Stromal cell of bone marrow (primary cell): ENCODE measurements around the gene TLL2.

Experiments
- DNase-seq: peaks from one replicate; pipeline ENCODE4 v3.0.0-alpha.2; 2012; ENCODE audit warnings: low read depth

The TLL2 gene

GRCh38 chr10:96507044-96507443, 6.7 kb downstream of the TLL2 start:
- DNase-seq, result no peak

DNA sequence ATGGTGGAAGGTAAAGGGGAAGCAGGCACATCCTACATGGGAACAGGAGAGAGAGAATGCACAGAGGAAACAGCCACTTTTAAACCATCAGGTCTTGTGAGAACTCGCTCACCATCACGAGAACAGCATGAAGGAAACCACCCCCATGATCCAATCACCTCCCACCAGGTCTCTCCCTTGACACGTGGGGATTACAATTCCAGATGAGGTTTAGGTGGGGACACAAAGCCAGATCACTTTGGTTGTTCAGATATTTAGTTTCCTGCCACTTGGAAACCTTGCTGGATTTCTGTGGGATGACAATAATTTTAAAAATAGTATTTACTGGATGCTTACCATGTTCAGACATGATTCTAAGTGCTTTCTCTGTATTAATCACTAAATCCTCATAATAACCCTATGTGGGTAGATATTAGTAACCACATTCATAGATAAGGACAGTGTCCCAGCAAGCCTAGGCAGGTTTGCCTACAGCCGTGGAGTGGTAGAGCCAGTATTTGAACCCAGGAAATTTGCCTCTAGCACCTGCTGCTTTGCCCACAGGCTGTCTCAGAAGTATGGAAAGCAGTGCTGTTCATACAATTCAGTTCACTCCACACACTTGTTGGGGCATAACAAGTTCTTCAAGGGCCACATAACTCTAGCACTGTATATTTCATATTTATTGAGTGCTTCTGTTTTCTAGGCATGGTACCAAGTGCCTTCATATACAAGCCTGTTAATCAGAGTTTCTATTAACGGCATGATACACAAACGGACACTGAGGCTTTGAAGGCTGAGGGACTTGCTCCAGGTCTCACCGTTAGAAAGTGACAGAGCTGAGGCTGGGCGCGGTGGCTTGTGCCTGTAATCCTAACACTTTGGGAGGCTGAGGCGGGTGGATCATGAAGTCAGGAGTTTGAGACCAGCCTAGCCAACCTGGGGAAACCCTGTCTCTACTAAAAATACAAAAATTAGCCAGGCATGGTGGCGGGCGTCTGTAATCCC, 8.3 kb downstream of the TLL2 start:
- DNase-seq, result no peak

DNA sequence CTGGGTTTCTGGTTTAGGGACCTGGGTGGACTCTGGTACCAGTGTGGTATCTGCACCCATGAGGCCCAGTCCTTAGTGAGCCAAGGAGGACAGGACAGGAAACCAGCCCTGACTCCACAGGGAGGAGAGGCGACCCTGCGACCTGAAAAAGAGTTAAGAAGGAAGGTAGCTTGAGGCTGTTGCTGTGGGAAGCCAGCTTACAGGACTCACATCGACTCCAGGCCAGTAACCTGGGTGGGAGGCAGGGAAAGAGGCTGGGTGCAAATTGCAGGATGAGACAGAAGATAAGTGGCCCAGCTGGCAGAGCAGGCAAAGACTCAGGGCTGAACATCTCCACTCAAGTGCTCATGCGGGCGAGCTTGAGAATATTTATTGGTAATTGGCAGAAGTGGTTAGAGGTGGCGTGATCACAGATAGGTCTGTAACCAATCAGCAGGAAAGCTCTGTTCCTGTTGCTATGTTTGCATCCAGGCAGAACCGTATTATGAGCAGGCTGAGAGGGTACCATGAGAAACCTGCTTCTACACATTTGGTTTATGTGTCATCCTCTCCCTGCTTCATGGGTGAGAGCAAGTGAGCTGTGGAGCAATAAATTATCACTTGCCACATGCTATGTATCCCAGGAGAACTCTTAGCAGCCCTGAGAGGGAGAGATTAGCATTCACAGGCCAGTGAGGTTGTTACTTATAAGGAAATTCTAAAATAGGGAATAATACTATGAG, 11.0 kb downstream of the TLL2 start:
- DNase-seq, result no peak

GRCh38 chr10:96501985-96502384, 11.7 kb downstream of the TLL2 start:
- DNase-seq, result no peak

DNA sequence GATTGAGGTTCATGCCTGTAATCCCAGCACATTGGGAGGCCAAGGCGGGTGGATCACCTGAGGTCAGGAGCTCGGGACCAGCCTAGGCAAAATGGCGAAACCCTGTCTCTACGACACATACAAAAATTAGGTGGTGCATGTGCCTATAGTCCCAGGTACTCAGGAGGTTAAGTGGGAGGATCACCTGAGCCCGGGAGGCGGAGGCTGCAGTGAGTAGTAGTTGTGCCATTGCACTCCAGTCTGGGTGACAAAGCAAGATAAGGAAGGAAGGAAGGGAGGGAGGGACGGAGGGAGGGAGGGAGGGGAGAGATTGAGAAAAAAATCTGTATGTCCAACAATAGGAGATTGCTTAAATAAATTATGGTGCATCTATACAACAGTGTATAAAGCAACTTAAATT, 13.2 kb downstream of the TLL2 start:
- no peak for DNase-seq

- DNase-seq, result no peak
These were observed 13.7 kb downstream of the TLL2 start for GRCh38 chr10:96500050-96500449.

DNA sequence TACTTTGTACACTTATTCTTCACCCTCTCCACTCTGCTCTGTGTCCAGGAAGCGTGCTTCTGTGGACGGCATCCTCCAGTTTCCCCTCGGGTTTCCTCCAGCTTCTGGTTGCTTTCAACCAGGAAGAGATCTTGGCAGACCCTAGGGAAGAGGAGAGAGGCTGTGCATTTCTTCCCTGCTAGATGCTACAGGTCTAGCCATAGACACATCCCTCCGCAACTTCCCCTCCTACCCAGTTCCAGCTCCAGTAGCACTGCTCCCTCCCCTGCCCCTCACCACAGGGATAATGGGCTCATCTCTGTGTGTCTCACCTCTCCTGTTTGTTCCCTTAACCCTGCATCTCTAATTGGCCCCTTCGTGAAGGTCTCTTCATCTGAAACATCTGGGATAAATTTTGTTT, 16.3 kb downstream of the TLL2 start:
- DNase-seq, result no peak

- DNase-seq, result no peak
These were observed 17.3 kb downstream of the TLL2 start for GRCh38 chr10:96496281-96496925.

- no peak for DNase-seq
These were observed 18.2 kb downstream of the TLL2 start for GRCh38 chr10:96495544-96495943.

GRCh38 chr10:96494694-96495093, 19.0 kb downstream of the TLL2 start:
- DNase-seq, result no peak

DNA sequence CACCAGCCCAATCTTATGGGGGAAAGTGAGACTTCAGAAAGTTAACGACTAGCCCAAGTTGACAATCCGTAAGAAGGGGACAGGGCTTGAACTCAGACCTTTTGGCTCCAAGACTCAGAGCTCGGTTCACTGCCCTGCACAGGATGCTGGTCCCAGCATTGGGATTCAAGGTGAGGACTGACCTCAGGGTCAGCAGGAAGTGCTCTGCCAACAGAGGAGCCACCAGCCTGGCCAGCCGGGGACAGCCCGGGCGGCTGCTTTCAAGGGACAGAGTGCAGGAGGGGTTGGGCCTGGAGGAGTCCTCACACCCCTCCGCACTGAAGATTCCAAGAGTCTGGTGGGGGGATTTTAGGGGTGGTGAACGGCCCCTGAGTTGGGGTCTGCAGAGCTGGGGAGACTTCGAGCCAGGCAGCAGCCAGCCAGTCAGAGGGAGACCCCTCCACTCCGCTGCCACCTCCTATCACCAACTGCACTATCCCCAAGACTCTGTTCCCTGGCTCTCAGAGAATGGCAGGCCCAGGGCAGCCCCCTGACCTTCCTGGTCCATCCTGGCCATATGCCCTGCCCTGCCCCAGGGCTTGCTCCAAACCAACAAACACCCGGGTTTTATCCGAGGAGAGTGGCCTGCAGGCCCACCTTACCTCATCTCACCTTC, 19.7 kb downstream of the TLL2 start:
- no peak for DNase-seq

GRCh38 chr10:96493254-96493653, 20.5 kb downstream of the TLL2 start:
- no peak for DNase-seq

GRCh38 chr10:96491303-96491702, 22.4 kb downstream of the TLL2 start:
- DNase-seq, result no peak

DNA sequence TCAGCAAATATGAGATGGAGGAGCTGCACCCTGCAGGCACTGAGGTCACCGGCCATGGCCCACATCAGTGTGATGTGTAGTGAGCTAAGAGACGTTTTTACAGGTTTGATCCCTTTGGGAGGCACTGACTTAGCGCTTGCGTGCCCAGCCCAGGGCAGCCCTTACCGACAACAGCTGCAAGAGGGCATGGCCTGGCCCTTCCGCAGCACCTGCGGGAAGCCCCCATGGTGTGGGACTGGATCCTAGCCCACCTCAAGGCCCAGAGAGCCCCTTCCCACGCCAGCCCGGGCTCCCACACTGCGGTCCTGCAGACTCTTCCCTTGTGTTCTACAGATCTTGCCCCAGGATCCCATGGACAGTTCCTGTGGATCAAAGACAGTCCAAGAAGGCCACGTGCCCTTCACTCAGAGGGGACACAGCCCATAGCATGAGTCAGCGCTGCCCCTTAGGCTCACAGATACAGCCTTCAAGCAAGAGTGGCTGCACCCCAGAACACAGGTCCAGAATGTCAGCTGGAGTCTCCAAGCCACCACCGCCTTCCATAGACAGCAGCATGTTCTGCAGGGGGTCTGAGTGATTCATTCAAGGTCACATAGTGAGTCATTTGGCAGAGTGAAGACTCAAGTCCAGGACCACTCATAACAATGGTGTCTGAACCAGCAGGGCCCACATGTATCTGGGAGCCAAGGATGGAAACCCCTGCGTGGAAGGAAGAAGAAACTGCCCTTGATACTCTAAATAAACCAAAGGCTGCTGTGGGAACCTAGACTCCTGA, 25.4 kb downstream of the TLL2 start:
- no peak for DNase-seq

DNA sequence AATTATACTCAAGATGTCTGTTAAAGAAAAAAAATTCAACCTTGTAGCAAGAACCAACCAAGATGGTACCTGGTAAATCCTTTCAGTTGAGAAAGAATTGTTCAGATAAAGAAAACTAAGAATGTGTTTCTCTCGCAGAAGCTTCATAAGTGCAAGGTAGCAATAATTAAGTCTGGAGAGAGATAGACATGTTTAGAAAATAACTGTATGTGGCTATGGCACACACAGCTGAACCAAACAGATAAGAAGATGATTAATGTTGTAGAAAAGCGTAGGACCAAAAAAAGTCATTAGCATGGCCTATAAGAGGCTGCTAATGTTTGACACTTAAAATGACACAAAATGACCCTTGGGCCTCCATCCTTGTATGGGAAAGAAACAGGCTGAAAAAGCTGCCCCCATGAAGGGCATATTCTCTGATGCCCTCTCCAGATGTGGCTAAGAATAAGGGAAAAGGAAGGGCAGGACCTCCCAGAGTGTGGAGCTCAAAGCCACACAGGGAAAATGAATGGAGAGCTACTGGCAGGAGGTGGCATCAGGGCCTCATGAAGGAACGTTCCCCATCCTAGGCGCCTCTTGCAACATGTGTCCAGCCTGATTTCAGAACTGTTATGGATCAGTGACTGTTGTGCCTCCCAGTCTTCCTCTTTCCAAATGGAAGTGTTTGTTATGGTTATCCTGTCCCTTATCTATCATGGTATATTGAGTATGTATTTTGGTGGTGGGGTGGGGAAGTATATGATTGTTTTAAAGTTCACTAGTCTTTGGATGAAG, 30.7 kb downstream of the TLL2 start:
- DNase-seq, result no peak

GRCh38 chr10:96478355-96478754, 35.4 kb downstream of the TLL2 start:
- DNase-seq, result no peak

- DNase-seq, result no peak
These were observed 39.9 kb downstream of the TLL2 start for GRCh38 chr10:96473866-96474265.

- DNase-seq, result no peak
These were observed 43.5 kb downstream of the TLL2 start for GRCh38 chr10:96470116-96470743.

GRCh38 chr10:96468845-96469244, 44.9 kb downstream of the TLL2 start:
- no peak for DNase-seq

DNA sequence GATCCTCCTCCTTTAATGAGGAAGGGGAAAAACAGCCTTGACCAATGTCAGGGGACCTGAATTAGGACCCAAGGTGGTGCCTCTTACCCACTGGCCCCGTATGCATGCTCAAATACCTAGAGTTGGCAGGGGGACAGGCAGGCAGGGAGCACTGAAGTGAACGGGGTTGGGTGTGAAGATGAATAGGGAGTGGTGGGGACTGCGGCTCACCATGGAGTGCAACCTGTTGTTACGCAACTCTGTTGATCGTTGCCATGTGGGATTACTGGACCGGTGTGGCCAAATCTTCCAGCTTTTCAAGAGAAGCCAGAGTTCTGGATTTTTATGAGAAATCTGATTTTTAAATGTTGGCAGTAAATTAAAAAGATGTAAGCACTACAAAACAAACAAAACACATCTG, 48.1 kb downstream of the TLL2 start:
- no peak for DNase-seq
